Nucleus accumbens (tissue), 56 donors: ENCODE results near the gene SPINK14.
A peak's percentile ranks its signal among the peaks of the same experiment; 100 is the strongest.

Experiments
- DNase-seq, 56 donors: peaks; one replicate each; lab custom pipeline; 2025; lab: John Stamatoyannopoulos, UW

The SPINK14 gene

DNA sequence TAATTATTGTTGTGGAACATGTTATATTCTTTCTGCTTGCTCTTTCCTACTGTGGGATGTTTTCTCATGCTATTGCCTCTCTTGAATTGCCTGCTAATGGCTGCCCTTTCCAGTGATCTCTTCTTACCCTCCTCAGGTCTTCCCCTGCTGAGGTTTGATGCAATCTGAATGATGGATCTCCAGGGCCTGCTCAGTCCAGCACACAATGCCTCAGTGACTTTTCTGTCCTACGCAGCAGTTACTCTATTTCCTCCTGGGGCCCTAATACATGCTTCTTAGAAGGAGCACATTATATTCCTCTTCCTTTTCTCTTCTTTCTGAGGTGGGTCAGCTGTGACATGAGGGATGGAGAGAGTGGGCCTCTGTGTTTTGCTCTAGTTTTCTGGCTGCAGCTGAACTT is at the start of gene SPINK14:
Gene SPINK14, plus strand, starts transcription at position 301 of the 400 bp plus-strand sequence. CDS start 1,187 bp downstream, outside the sequence.
- DNase-seq = no peak

GRCh38 chr5:148120317-148120716 is 48.0 kb upstream of the SPINK14 start:
- no peak for DNase-seq

- DNase-seq = no peak
Observed at GRCh38 chr5:148125641-148126040, 42.7 kb upstream of the SPINK14 start.

DNA sequence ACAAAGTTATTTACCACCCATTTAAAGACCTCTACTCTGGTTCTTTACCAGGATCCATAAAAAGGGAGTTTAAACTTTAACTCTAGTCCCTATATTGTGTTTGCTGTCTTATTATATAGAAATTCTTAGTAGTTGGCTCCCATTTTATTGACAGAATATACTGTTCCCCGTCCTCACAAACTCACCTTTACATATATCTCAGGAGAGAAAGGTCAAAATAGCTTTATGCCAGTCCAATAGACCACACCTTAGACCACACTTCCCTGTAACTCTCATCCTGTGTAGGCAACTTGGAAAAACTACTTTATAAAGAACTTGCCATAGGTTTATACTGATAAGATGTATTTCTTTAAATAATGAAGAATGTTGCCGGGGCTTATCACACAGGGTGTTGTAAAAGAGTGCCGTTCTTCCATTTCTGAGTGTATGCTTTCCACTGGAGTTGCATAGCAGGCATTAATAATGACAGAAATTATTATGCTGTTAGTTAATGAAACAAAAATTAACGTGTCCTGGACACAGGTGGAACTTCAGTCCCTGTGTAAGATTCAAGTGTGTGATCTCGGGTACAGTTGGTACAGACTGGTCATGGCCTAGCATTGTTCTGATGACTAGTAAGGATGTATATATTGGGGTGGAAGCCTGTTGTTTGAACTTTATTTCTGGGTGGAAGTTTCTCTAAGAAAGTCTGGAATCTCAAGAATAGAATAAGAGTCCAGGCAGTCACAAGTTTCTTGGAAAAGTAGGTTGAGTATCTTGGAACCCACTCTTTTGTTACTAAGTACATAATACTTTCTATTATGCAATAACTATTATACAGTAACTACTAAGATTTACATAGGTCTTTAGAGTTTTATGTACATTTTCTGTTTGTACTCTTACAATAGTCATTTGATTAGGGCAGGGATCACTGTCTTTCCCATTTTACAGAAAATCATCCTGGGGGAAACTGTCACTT is 33.0 kb upstream of the SPINK14 start:
- DNase-seq = no peak

- DNase-seq = no peak
Observed at GRCh38 chr5:148140846-148141245, 27.5 kb upstream of the SPINK14 start.

DNA sequence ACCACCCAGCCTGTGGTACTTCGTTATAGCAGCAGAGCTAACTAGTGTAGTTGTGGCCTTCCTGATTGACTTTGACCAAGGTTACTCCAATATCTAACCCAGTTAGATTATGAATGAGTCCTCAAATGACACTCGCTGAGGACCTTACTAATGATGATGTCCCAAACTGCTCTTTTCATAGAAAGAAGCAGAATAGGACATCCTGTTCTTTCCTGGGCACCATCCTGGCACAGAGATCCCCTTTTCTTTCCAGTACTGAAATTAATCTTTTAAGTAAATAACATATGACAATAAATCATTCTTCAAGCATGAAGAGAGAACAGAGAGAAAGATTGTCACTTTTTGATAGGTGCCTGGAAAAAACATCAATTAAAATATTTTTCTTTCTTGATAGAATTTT is 26.7 kb upstream of the SPINK14 start:
- no peak for DNase-seq

- DNase-seq = no peak
Observed at GRCh38 chr5:148145916-148146315, 22.4 kb upstream of the SPINK14 start.

DNA sequence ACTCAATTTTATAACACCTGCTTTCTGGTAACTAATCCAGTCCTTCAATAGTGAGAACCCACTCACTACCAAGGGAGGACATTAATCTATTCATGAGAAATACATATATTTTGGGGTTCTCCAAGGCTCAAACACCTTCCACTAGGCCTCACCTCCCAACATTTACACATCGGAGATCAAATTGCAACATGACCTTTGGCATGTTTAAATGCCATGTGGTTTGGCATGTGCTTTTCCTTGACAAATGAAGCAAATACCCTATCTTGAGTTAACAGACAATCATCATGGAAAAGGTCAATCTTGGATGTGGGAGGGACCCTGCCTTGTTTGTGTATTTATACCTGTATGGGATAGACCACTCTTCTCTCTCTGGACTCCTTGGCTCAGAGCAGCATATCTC is 21.9 kb upstream of the SPINK14 start:
- DNase-seq = no peak

GRCh38 chr5:148147415-148147814 is 20.9 kb upstream of the SPINK14 start:
- DNase-seq = no peak

- DNase-seq = no peak
Observed at GRCh38 chr5:148151872-148152271, 16.5 kb upstream of the SPINK14 start.

DNA sequence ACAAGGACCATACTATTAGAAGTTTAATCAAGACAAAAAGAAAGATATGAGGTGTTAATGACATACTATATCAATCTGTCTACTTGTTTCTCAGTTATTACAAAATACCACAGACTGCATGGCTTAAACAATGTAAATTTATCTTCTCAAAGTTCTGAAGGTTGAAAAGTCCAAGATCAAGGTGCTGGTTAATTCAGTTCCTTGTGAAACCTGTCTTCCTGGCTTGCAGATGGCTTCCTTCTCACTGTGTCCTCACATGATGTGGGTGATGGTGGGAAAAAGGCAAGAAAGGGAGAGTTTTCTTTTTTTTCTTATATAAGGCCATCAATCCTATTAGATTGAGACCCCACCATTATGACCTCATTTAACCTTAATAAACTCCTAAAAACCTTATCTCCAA is 15.6 kb upstream of the SPINK14 start:
- no peak for DNase-seq

GRCh38 chr5:148156609-148157008 is 11.7 kb upstream of the SPINK14 start:
- no peak for DNase-seq

DNA sequence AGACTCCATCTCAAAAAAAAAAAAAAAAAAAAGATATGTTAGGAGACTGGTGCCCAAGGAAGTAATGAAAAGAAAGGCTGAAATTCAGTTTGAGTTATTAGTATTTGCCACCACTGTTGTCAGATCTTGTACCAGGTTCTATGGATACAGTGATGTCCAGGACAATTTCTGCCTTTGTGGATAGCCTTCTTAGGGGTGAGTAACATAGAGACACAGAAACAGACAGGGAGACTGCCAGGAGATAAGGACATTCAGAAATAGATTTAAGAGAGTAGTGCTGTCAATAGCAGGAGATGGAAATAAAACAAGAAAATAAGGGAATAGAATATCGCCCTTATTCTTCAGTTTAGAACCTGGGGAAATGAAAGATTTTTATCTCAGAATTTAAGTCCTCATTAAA is 6.3 kb upstream of the SPINK14 start:
- no peak for DNase-seq

DNA sequence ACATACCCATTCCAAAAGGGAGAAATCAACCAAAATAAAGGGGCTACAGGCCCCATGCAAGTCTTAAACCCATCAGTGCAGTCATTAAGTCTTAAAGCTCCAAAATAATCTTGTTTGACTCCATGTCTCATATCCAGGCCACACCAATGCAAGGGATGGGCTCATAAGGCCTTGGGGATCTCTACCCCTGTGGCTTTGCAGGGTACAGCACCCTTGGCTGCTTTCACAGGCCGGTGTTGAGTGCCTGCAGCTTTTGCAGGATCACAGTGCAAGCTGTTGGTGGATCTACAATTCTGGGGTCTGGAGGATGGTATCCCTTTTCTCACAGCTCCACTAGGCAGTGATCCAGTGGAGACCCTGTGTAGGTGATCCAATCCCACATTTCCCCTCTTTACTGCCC is 5.0 kb upstream of the SPINK14 start:
- DNase-seq = no peak

GRCh38 chr5:148166550-148167283 is 1.6 kb upstream of the SPINK14 start:
- no peak for DNase-seq

DNA sequence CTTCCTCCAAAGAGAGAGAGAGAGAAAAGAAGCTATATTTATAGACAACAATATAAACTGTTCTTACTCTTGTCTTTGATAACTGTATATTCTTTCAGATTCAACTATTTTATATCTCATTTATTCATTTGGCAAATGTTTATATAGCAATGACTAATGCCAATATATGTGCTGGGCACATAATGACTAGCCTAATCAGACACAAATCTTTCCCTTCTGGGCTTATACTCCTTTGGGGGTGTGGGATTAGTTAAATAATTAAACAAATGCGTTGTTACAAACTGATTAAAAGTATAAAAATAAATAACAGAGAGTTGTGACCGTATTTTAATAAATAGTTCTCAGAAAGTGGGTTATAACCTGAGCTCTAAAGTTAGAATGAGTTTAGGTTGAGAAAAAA is 4.0 kb downstream of the SPINK14 start:
- DNase-seq = no peak

GRCh38 chr5:148176480-148176879 is 8.1 kb downstream of the SPINK14 start:
- no peak for DNase-seq

DNA sequence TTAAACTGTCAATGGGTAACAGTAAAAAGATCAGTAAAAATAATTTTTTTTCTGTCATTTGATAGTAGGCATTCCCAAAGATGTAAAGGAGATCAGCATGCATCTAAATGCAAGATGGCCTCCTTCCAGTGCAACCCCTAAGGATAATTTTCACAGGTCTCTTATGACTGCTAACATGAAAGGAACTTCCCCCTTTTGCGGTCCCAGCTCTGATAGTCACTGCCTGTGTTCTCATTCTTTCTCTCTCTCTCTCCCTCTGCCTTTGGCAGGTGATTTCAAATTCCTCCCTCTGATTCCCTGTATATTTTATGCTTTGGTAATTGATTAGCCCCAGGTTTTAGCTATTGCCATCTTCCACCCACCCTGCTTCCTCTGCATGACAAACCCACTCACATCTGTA is 8.9 kb downstream of the SPINK14 start:
- DNase-seq = no peak

- peak in 2 of 56 donors; percentile 1 to 2 for DNase-seq
Observed at GRCh38 chr5:148179234-148179824, 11.0 kb downstream of the SPINK14 start.

DNA sequence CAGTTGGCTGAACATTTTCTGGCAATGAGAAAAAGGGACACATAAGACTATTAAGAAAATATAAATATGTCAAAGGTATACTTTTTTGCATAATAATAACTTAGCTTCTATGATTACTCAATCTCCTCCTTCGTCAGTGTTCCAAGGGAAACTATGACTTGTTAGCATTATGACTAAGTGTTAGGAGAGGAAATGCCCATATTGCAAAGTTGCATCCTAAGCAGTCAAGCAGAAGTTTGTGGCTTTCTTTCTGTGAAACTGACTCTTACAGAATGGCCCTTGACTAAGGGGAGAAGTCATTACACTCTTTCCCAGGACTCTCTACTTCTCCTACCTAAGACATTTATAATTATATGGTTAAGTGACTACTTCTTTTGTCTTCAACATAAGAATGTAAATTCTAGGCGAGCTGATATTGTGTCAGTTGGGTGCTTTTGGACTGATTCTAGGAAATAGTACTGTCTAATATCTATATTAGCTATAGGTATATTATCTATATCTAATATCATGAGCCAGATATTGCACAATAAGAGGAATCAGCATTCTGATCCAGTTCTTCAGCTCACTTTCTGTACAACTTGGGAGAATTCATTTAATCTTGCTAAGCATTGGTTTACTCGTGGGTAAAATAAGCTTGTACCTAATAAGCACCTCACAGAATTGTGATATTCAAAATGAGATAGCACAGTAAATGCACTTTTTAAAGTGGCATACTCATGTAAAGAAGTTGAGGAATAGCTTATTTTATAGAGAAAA is 18.1 kb downstream of the SPINK14 start:
- no peak for DNase-seq

DNA sequence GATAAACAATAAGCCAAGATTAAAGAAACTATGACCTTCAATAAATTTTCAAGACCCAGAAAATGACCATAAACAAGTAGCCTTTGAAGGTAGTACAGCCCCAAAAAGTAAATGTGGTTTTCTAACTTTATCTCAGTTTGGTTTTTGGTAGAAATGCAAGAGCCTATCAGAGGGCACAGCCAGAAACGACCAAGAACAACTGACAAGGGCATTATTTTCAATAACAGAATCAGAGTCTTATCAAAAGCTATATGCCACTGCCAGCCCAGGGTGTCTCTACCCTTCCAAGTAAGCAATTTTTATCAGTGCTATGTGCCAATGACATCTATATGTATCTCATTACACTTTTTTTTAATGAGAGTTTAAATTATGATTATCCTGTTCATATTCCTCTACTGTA is 22.7 kb downstream of the SPINK14 start:
- DNase-seq = no peak
